ENCODE results near the gene ERVH48-1.
"Not testable (repeated sequence)": the region's sequence is repeated elsewhere in the genome, so short reads cannot be mapped to it uniquely, and the experiment has no call there.

ERVH48-1 gene

GRCh38 chr21:42903817-42904216, 21.6 kb downstream of the ERVH48-1 start:
- DNase-seq: no peak

GRCh38 chr21:42900446-42900845, 25.0 kb downstream of the ERVH48-1 start:
- DNase-seq: no peak

GRCh38 chr21:42892931-42893755, 32.3 kb downstream of the ERVH48-1 start, which contains the start of gene NDUFV3:
NDUFV3 (plus strand) TSS chr21:42893309; CDS start chr21:42893334, 25 bp downstream.
- DNase-seq: peak; percentile 100

GRCh38 chr21:42892582-42892930, 32.9 kb downstream of the ERVH48-1 start:
- no peak for DNase-seq

GRCh38 chr21:42887326-42887725, 38.1 kb downstream of the ERVH48-1 start:
- DNase-seq: no peak

GRCh38 chr21:42883921-42884320, 41.5 kb downstream of the ERVH48-1 start:
- no peak for DNase-seq

GRCh38 chr21:42880352-42880751, 45.1 kb downstream of the ERVH48-1 start:
- DNase-seq: no peak

GRCh38 chr21:42878993-42879787, 46.2 kb downstream of the ERVH48-1 start, which contains the start of gene WDR4:
WDR4 (minus strand) TSS chr21:42879539; CDS start chr21:42879495, 44 bp downstream.
- peak; percentile 100 for DNase-seq

- no peak for DNase-seq
Measured at GRCh38 chr21:42878678-42878992, 46.8 kb downstream of the ERVH48-1 start.

GRCh38 chr21:42875811-42876210, 49.6 kb downstream of the ERVH48-1 start:
- DNase-seq: not testable (repeated sequence)

GRCh38 chr21:42873096-42873495, 52.3 kb downstream of the ERVH48-1 start:
- DNase-seq: no peak

- DNase-seq: no peak
Measured at GRCh38 chr21:42868196-42868595, 57.2 kb downstream of the ERVH48-1 start.
